ENCODE data around the gene CALCOCO1.
"Not testable (repeated sequence)": the region's sequence is repeated elsewhere in the genome, so short reads cannot be mapped to it uniquely, and the experiment has no call there.

GRCh38 chr12:53680061-53680460 is 47.2 kb downstream of the CALCOCO1 start:
- TF ChIP-seq POLR2A (IDR thresholded peaks at IDR 0.05) = not testable (repeated sequence)
- TF ChIP-seq, protein P1, sequence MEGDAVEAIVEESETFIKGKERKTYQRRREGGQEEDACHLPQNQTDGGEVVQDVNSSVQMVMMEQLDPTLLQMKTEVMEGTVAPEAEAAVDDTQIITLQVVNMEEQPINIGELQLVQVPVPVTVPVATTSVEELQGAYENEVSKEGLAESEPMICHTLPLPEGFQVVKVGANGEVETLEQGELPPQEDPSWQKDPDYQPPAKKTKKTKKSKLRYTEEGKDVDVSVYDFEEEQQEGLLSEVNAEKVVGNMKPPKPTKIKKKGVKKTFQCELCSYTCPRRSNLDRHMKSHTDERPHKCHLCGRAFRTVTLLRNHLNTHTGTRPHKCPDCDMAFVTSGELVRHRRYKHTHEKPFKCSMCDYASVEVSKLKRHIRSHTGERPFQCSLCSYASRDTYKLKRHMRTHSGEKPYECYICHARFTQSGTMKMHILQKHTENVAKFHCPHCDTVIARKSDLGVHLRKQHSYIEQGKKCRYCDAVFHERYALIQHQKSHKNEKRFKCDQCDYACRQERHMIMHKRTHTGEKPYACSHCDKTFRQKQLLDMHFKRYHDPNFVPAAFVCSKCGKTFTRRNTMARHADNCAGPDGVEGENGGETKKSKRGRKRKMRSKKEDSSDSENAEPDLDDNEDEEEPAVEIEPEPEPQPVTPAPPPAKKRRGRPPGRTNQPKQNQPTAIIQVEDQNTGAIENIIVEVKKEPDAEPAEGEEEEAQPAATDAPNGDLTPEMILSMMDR (IDR thresholded peaks at IDR 0.05 in 4 of 5, conservative IDR thresholded peaks at IDR 0.05 in 1 of 5) = not testable (repeated sequence)
